Spleen (tissue), 7 donors: ENCODE results near the gene RTBDN.

ENCODE experiments used
- POLR2A ChIP-seq, 3 donors: fragments of 450-650 bp; IDR thresholded peaks; one replicate each; pipeline ENCODE4 v1.5.1; 2017; ENCODE audit warnings: antibody characterized with exemption in 3 of 3, mild to moderate bottlenecking in 1 of 3
- POLR2AphosphoS5 ChIP-seq, 3 donors: sonication (generic); formaldehyde crosslinking; IDR thresholded peaks; one replicate each; pipeline ENCODE4 v1.5.1; 2017; ENCODE audit warnings: antibody characterized with exemption in 3 of 3
- TF ChIP-seq, protein P1 (sequence below), 11 experiments: fragments of 200-600 bp in 7 of 11; fragments of 450-650 bp in 4 of 11; sonication (generic) in 4 of 11; IDR thresholded peaks in 8 of 11; conservative IDR thresholded peaks in 3 of 11; 1 replicate in 7 of 11; 2 replicates in 4 of 11; pipeline versions ENCODE4 v1.4.0 to v1.8.0; 2016 to 2021; ENCODE audit warnings: antibody characterized with exemption in 11 of 11, inconsistent platforms in 4 of 11, mild to moderate bottlenecking in 1 of 11
- donor health status: DM: no; HTN: no; CAD: no; lungs with moderate emphysema.
- donor health status: DM: no; HTN: no; CAD: no.
- donor health status: DM: no; HTN: no; CAD: no.

DNA sequence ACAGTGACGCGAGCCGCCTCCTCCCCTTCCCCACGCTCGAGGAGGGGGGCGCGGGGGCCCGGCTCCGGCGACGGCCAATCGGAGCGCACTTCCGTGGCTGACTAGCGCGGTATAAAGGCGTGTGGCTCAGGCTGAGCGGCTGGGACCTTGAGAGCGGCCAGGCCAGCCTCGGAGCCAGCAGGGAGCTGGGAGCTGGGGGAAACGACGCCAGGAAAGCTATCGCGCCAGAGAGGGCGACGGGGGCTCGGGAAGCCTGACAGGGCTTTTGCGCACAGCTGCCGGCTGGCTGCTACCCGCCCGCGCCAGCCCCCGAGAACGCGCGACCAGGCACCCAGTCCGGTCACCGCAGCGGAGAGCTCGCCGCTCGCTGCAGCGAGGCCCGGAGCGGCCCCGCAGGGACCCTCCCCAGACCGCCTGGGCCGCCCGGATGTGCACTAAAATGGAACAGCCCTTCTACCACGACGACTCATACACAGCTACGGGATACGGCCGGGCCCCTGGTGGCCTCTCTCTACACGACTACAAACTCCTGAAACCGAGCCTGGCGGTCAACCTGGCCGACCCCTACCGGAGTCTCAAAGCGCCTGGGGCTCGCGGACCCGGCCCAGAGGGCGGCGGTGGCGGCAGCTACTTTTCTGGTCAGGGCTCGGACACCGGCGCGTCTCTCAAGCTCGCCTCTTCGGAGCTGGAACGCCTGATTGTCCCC, 42.9 kb downstream of the RTBDN start, which contains the start of gene JUNB:
- TF ChIP-seq POLR2A (IDR thresholded peaks at IDR 0.05) = peak; percentile 100
- TF ChIP-seq, protein P1, sequence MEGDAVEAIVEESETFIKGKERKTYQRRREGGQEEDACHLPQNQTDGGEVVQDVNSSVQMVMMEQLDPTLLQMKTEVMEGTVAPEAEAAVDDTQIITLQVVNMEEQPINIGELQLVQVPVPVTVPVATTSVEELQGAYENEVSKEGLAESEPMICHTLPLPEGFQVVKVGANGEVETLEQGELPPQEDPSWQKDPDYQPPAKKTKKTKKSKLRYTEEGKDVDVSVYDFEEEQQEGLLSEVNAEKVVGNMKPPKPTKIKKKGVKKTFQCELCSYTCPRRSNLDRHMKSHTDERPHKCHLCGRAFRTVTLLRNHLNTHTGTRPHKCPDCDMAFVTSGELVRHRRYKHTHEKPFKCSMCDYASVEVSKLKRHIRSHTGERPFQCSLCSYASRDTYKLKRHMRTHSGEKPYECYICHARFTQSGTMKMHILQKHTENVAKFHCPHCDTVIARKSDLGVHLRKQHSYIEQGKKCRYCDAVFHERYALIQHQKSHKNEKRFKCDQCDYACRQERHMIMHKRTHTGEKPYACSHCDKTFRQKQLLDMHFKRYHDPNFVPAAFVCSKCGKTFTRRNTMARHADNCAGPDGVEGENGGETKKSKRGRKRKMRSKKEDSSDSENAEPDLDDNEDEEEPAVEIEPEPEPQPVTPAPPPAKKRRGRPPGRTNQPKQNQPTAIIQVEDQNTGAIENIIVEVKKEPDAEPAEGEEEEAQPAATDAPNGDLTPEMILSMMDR (IDR thresholded peaks at IDR 0.05 in 8 of 11, conservative IDR thresholded peaks at IDR 0.05 in 3 of 11) = peak in 5 of 11 experiments; percentile 4 to 26 (median 13)
- TF ChIP-seq POLR2AphosphoS5 (IDR thresholded peaks at IDR 0.05) = peak; percentile 100
